ENCODE results near the gene TSC22D2. TPM values are rescaled to one million over a fixed set of nuclear protein-coding genes. Genes with fewer than 3 reads are reported as not detected.

TSC22D2 gene
- total RNA-seq, 1 experiment from 2014 or later: 26.5 TPM

DNA sequence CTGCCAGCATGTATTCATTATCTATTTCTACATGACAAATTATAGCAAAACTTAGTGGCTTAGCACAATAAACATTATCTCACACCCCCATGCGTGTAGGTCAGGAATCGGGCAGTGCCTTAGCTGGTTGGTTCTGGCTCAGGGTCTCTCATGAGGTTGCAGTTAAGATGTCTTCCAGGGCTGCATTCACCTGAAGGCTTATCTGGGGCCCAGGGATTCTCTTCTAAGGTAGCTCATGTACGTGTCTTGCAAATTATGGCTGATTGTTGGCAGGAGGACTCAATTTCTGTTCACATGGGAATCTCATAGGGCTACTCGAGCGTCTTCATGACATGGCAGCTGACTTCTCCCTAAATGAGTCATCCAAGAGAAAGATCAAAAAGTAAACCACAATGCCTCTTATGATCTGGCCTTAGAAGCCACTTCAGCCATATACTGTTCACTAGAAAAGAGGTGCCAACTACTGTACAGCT, 42.9 kb upstream of the TSC22D2 start:
- no peaks in the 10 kb centered on the region for H3K9me3 Mint-ChIP-seq
- no peaks in the 10 kb centered on the region for H3K79me1 ChIP-seq (ENCODE audit: insufficient read depth, low read depth, low read length, poor library complexity, severe bottlenecking)
- no peak overlapping the region for H2AK5ac ChIP-seq (ENCODE audit: insufficient read length, low read length)
- H3K14ac ChIP-seq (ENCODE audit: insufficient read depth, low read length): no peak overlapping the region
- no peaks in the 10 kb centered on the region for H3K23me2 ChIP-seq (ENCODE audit: insufficient read length, low read depth, low read length, poor library complexity, severe bottlenecking)
- no peak for DNase-seq
- no peak overlapping the region for H3K56ac ChIP-seq (ENCODE audit: insufficient read length, low read depth, low read length)
- no peak overlapping the region; a peak in 1 of 7 replicates for H3K27ac Mint-ChIP-seq
- no peak overlapping the region for H4K5ac ChIP-seq (ENCODE audit: insufficient read length, low read depth, low read length)
- no peaks in the 10 kb centered on the region for H3K27me3 Mint-ChIP-seq (ENCODE audit: low read depth)
- H3K4me3 Mint-ChIP-seq: no peak overlapping the region
- WGBS (ENCODE audit: extremely low coverage, insufficient read length, low lambda C conversion rate): no CpG with 5 or more reads among the region's 5 CpGs
- no peak overlapping the region for H2BK15ac ChIP-seq (ENCODE audit: low read depth, low read length)
- H2BK12ac ChIP-seq (ENCODE audit: insufficient read length, low read depth, low read length): no peak overlapping the region
- no peak overlapping the region for H4K91ac ChIP-seq (ENCODE audit: insufficient read length, low read depth, low read length)
- no peaks in the 10 kb centered on the region for H3K36me3 Mint-ChIP-seq (ENCODE audit: insufficient read depth in 1 of 3, low read depth in 3 of 3)
- H3K27ac ChIP-seq (ENCODE audit: insufficient read length, low read depth, low read length): no peak overlapping the region
- H3K18ac ChIP-seq (ENCODE audit: insufficient read length, low read depth, low read length): no peak overlapping the region
- H4K8ac ChIP-seq (replicated peaks; ENCODE audit: insufficient read length, low read depth, low read length): no peak overlapping the region
- H3K79me2 ChIP-seq (ENCODE audit: insufficient read depth, low read length): no peaks in the 10 kb centered on the region
- no peaks in the 10 kb centered on the region for H3K4me1 ChIP-seq (ENCODE audit: insufficient read depth, low read length)
- no peak overlapping the region for H3K9ac ChIP-seq (ENCODE audit: extremely low read depth, insufficient read length, low read length)
- H2BK20ac ChIP-seq (ENCODE audit: low read depth, low read length, poor library complexity, severe bottlenecking): no peak overlapping the region
- H3K27me3 ChIP-seq (ENCODE audit: insufficient read depth, low read length): no peaks in the 10 kb centered on the region
- peaks cover 8 to 10% of the 10 kb centered on the region in 2 experiments for H3K4me1 Mint-ChIP-seq
- H3T11ph ChIP-seq (ENCODE audit: low read length): no peak overlapping the region
- H3K4ac ChIP-seq (ENCODE audit: low read depth, low read length): no peak overlapping the region
- H3K4me2 ChIP-seq (ENCODE audit: insufficient read depth, insufficient read length, low read length): no peak overlapping the region
- no peaks in the 10 kb centered on the region for H3K9me3 ChIP-seq (ENCODE audit: control insufficient read depth, low read depth, low read length)
- no peak overlapping the region for H2AFZ ChIP-seq (ENCODE audit: low read length)
- no peak overlapping the region for H2BK120ac ChIP-seq (ENCODE audit: low read depth, low read length, poor library complexity, severe bottlenecking)
- H4K20me1 ChIP-seq (ENCODE audit: control insufficient read depth, insufficient read depth, insufficient read length): no peaks in the 10 kb centered on the region
- H3K23ac ChIP-seq (ENCODE audit: insufficient read length, low read depth, low read length): no peak overlapping the region
- no peak overlapping the region for H2BK5ac ChIP-seq (ENCODE audit: insufficient read length, low read length)
- TF ChIP-seq, protein P1, sequence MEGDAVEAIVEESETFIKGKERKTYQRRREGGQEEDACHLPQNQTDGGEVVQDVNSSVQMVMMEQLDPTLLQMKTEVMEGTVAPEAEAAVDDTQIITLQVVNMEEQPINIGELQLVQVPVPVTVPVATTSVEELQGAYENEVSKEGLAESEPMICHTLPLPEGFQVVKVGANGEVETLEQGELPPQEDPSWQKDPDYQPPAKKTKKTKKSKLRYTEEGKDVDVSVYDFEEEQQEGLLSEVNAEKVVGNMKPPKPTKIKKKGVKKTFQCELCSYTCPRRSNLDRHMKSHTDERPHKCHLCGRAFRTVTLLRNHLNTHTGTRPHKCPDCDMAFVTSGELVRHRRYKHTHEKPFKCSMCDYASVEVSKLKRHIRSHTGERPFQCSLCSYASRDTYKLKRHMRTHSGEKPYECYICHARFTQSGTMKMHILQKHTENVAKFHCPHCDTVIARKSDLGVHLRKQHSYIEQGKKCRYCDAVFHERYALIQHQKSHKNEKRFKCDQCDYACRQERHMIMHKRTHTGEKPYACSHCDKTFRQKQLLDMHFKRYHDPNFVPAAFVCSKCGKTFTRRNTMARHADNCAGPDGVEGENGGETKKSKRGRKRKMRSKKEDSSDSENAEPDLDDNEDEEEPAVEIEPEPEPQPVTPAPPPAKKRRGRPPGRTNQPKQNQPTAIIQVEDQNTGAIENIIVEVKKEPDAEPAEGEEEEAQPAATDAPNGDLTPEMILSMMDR (conservative IDR thresholded peaks at IDR 0.05): no peak

Data from H9 (cell line).